ENCODE data around the gene VGLL4.

The VGLL4 gene

DNA sequence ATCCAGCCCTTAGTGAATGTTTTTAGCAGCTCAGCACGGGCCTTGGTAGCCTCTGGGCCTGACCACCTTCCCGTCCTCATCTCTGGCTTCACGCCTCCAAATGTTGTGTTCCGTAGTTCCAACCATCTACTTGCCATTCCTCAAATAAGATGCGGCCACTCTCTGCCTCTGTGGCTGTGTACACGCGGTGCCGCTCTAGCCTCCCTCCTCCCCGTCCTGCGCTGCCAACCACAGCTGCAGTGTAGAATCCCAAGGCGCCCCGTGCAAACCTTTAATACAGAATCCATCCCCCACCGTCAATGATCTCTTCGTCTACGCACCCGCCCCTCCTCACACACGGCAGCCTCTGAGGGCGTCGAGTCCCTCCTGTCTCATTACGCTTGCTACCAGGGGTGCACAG, 77.2 kb downstream of the VGLL4 start:
- DNase-seq (ENCODE audit: low read depth in 1 of 2, low spot score in 1 of 2) = no peak
- no peak overlapping the region for H3K4me3 ChIP-seq (replicated peaks; ENCODE audit: insufficient read depth, low read length)

DNA sequence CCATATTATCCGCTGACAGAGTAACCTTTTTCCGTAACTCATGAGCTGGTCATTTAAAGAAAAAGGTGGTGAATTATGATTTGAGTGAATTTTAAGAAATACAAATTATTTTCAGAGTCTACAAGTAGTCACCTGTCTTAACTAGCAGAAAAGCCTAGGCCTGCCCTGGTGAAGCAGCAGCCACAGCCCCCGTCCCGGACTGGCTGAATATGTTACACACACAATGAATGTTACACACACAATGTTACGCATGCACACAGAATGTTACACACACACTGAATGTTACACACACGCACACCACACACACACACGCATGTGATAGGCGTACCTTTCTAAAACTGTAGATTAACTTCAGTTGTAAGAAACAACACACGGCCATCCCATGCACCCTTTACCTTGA, 77.8 kb downstream of the VGLL4 start:
- no peak overlapping the region for H3K4me3 ChIP-seq (replicated peaks; ENCODE audit: insufficient read depth, low read length)
- H3K27me3 ChIP-seq (ENCODE audit: insufficient read depth, poor library complexity, severe bottlenecking) = no peaks in the 10 kb centered on the region
- H3K27ac ChIP-seq (replicated peaks) = no peak overlapping the region
- TF ChIP-seq POLR2AphosphoS5 (IDR thresholded peaks at IDR 0.05; ENCODE audit: low read depth) (no peak), GABPA (IDR thresholded peaks at IDR 0.05; ENCODE audit: low read depth) (no peak), SPI1 (IDR thresholded peaks at IDR 0.05; ENCODE audit: borderline replicate concordance, low read depth) (no peak)
- TF ChIP-seq, protein P1, sequence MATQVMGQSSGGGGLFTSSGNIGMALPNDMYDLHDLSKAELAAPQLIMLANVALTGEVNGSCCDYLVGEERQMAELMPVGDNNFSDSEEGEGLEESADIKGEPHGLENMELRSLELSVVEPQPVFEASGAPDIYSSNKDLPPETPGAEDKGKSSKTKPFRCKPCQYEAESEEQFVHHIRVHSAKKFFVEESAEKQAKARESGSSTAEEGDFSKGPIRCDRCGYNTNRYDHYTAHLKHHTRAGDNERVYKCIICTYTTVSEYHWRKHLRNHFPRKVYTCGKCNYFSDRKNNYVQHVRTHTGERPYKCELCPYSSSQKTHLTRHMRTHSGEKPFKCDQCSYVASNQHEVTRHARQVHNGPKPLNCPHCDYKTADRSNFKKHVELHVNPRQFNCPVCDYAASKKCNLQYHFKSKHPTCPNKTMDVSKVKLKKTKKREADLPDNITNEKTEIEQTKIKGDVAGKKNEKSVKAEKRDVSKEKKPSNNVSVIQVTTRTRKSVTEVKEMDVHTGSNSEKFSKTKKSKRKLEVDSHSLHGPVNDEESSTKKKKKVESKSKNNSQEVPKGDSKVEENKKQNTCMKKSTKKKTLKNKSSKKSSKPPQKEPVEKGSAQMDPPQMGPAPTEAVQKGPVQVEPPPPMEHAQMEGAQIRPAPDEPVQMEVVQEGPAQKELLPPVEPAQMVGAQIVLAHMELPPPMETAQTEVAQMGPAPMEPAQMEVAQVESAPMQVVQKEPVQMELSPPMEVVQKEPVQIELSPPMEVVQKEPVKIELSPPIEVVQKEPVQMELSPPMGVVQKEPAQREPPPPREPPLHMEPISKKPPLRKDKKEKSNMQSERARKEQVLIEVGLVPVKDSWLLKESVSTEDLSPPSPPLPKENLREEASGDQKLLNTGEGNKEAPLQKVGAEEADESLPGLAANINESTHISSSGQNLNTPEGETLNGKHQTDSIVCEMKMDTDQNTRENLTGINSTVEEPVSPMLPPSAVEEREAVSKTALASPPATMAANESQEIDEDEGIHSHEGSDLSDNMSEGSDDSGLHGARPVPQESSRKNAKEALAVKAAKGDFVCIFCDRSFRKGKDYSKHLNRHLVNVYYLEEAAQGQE (IDR thresholded peaks at IDR 0.05; ENCODE audit: insufficient replicate concordance, low read depth) = no peak
- TF ChIP-seq, protein P2, sequence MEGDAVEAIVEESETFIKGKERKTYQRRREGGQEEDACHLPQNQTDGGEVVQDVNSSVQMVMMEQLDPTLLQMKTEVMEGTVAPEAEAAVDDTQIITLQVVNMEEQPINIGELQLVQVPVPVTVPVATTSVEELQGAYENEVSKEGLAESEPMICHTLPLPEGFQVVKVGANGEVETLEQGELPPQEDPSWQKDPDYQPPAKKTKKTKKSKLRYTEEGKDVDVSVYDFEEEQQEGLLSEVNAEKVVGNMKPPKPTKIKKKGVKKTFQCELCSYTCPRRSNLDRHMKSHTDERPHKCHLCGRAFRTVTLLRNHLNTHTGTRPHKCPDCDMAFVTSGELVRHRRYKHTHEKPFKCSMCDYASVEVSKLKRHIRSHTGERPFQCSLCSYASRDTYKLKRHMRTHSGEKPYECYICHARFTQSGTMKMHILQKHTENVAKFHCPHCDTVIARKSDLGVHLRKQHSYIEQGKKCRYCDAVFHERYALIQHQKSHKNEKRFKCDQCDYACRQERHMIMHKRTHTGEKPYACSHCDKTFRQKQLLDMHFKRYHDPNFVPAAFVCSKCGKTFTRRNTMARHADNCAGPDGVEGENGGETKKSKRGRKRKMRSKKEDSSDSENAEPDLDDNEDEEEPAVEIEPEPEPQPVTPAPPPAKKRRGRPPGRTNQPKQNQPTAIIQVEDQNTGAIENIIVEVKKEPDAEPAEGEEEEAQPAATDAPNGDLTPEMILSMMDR (IDR thresholded peaks at IDR 0.05; ENCODE audit: insufficient read depth, low read length) = no peak
- DNase-seq (ENCODE audit: low read depth in 1 of 2, low spot score in 1 of 2) = no peak

More for the DNA sequence above, 77.2 kb downstream of the VGLL4 start:
- Histone ChIP-seq H3K27me3 (ENCODE audit: insufficient read depth, poor library complexity, severe bottlenecking) (no peaks in the 10 kb centered on the region), H3K27ac (replicated peaks) (no peak overlapping the region)
- TF ChIP-seq SPI1 (IDR thresholded peaks at IDR 0.05; ENCODE audit: borderline replicate concordance, low read depth) (no peak), GABPA (IDR thresholded peaks at IDR 0.05; ENCODE audit: low read depth) (no peak), POLR2AphosphoS5 (IDR thresholded peaks at IDR 0.05; ENCODE audit: low read depth) (no peak)
- TF ChIP-seq, protein P2 (IDR thresholded peaks at IDR 0.05; ENCODE audit: insufficient read depth, low read length) = no peak
- TF ChIP-seq, protein P1 (IDR thresholded peaks at IDR 0.05; ENCODE audit: insufficient replicate concordance, low read depth) = no peak

DNA sequence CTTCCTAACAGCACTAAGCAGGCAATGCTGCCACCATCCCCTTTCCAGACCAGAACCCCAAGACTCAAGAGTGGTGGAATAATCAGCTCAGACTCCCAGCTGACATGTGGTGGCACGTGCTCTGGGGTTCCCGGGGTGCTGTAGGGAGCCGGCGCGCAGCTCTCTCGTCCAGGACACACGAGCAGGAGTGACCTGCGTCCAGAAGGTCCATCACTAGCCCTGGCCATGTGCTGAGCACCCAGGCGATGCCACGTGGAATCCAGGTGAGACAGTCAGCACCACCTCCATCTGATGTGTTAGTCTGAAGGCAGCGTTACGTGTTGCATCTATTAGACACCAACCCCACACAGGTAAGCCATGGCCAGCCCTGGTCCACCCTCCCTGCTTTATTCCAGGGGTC, 78.2 kb downstream of the VGLL4 start:
- Histone ChIP-seq H3K4me3 (replicated peaks; ENCODE audit: insufficient read depth, low read length) (no peak overlapping the region), H3K27me3 (ENCODE audit: insufficient read depth, poor library complexity, severe bottlenecking) (no peaks in the 10 kb centered on the region), H3K27ac (replicated peaks) (no peak overlapping the region)
- DNase-seq (ENCODE audit: low read depth in 1 of 2, low spot score in 1 of 2) = no peak
- TF ChIP-seq GABPA (IDR thresholded peaks at IDR 0.05; ENCODE audit: low read depth) = no peak
- TF ChIP-seq, protein P1 (IDR thresholded peaks at IDR 0.05; ENCODE audit: insufficient replicate concordance, low read depth) = no peak
- TF ChIP-seq POLR2AphosphoS5 (IDR thresholded peaks at IDR 0.05; ENCODE audit: low read depth) = no peak
- TF ChIP-seq, protein P2 (IDR thresholded peaks at IDR 0.05; ENCODE audit: insufficient read depth, low read length) = no peak
- TF ChIP-seq SPI1 (IDR thresholded peaks at IDR 0.05; ENCODE audit: borderline replicate concordance, low read depth) = no peak

Measured in HL-60 (cell line).